ENCODE measurements around the gene SP3.

Gene SP3

DNA sequence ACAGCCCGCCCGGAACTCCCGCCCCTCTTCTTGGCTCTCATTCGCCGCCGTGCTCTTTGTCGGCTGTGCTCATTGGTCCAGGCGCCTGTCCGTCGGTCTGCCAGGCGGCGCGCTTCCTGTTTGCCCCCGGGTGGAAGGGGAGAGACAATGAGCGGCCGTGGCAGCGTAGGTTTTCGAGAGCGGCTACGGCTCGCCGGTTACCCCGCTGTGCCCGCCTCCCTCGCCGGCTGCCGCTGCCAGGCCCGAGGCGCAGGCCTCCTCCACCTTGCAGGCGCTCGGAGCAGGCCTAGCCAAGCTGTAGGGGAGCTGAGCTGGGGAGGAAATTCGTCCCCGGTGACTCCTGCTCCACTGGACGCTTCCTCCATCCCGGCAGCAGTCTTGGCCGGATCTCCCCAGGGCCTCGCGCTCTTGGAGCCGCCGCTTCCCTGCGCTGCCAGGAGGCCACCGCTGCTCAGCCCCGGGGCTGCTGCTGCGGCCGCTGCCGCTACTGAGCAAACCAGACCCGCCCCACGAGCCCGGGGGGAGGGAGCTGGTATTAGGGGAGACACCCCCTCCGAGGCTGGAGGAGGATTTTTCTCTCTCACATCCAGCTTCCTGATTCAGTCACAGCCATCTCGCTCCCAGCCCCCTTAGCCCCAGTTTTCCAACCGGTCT lies at the start of gene SP3:
TSS of gene SP3 (minus strand) at position 2 of the 654 bp plus-strand sequence. CDS start 202 bp downstream, outside the sequence.
- H3K4me3 ChIP-seq (replicated peaks; ENCODE audit: low read depth, low read length) = peak within 1 kb of the TSS; percentile 72
- no peak for TF ChIP-seq CTCF (IDR thresholded peaks at IDR 0.05; ENCODE audit: low read depth, low read length, missing control alignments)
- peak; percentile 87 for DNase-seq (ENCODE audit: extremely low read depth, low read depth)

- no peak overlapping the region for H3K4me3 ChIP-seq (replicated peaks; ENCODE audit: low read depth, low read length)
- DNase-seq (ENCODE audit: extremely low read depth, low read depth) = no peak
- TF ChIP-seq CTCF (IDR thresholded peaks at IDR 0.05; ENCODE audit: low read depth, low read length, missing control alignments) = no peak
Observed at GRCh38 chr2:174014699-174015070, 49.5 kb upstream of the SP3 start.

DNA sequence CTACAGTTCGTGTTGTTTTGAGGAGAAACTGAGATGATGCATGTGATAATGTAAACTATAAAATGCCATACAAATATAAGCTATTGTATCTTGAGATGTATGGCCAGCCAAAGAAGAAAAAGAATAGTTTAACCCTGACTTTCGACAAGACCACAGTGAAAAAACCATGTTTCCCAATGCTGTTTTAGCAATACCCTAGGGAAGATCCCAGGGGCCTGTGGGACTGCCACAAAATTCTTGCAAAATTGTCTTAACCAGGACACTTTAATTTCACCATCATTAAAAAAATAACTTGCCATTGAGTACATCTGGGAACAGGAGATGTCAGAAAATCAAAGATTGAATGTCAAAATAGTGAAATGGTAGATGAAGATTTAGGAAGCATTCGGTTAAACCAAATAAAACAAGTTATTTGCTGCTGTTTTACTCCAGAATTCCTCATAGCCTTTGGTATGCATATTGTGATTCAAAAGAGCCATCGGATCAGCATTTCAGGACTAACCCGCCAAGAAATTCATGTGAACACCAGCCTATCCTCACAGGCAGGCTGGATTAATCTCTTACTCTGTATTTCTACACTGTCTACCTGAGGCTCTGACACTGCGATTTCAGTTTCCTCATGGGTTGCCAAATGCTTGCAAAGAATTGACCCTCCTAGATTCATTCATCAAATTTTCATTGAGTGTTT lies 49.0 kb upstream of the SP3 start:
- H3K4me3 ChIP-seq (replicated peaks; ENCODE audit: low read depth, low read length) = no peak overlapping the region
- no peak for DNase-seq (ENCODE audit: extremely low read depth, low read depth)
- no peak for TF ChIP-seq CTCF (IDR thresholded peaks at IDR 0.05; ENCODE audit: low read depth, low read length, missing control alignments)

DNA sequence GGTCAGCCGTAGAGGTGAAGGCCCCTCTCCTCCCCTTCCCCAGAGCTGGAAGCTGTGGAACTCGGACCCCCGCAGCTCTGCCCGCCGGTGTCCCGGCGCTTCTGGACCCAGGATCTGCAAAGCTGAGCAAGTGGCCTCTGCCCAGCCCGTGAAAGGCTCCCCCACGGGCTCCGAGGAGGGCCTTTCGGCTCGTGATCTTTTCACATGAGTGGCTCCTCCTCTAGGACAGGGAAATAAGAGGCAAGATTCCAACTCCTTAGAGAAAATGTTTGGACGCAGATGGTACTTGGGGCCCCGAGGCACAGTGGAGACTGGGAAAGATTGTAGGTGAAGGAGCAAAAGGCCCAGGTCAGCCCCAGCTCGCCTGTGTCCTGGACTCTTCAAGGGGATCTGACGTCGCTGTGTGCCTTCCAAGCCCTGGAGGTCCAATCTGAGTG lies 48.2 kb upstream of the SP3 start:
- H3K4me3 ChIP-seq (replicated peaks; ENCODE audit: low read depth, low read length) = peak overlapping the region; percentile 27
- no peak for TF ChIP-seq CTCF (IDR thresholded peaks at IDR 0.05; ENCODE audit: low read depth, low read length, missing control alignments)
- no peak for DNase-seq (ENCODE audit: extremely low read depth, low read depth)

DNA sequence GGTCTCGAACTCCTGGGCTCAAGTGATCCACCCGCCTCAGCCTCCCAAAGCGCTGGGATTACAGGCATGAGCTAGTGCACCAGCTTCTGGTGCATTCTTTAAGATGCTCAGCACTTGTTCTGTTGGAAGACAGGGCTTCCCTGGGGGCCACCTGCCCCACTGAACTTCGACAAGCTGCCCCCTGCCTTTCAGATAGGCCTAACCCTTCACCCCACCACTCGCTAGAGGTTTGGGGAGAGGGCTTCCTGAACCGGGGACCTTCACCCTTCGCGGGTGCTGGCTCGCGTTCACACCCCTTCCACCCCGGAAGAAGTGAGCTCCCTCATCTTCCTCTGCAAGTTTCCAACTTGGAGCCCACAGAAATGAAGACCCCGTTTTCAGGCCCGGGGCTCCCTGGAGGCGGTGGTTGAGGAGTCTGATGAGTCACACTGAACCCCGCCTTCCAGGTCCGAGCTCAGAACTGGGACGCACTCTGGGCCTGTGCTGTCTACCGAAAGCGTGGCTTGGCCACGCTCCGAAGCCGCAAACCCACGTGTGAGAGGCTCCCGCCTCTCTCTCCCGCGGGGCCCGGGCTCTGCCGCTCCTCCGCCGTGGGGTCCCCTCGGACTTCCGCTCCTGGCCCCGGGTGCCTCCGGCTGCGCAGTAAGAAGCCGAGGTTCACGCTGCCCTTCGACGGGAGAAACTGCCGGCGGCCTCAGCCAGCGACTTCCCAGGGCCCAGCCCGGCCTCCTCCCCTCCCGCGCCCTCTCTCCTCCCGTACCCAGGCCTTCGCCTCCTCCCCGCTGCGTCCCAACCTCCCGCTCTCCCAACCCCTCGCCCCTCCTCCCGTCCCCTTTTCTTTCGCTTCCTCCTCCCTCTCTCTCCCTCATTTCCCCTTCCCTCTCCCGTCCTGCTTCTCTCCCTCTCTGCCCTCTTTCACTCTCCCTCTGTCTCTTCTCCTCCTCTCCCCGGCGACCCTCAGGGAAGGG lies 47.5 kb upstream of the SP3 start:
- no peak for DNase-seq (ENCODE audit: extremely low read depth, low read depth)
- peak overlapping the region; percentile 27 for H3K4me3 ChIP-seq (replicated peaks; ENCODE audit: low read depth, low read length)
- TF ChIP-seq CTCF (IDR thresholded peaks at IDR 0.05; ENCODE audit: low read depth, low read length, missing control alignments) = no peak

DNA sequence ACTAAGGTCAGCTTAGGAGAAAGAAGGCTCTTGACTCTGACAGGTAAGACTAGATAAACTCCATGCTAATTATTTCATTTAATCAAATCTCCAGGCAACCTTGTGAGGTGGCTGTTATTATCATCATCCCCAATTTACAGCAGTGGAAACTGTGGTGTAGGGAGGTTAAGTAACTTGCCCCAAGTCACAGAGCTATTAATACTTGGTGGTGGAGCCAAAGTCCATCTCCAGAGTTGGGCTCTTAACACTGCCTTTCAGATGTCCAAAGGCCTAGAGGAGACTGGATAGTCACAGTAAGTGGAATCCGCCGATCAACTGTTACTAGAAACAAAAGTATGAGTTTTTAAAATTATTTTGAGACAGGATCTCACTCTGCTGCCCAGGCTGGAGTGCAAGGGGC lies 46.6 kb upstream of the SP3 start:
- no peak for DNase-seq (ENCODE audit: extremely low read depth, low read depth)
- H3K4me3 ChIP-seq (replicated peaks; ENCODE audit: low read depth, low read length) = no peak overlapping the region
- TF ChIP-seq CTCF (IDR thresholded peaks at IDR 0.05; ENCODE audit: low read depth, low read length, missing control alignments) = no peak

All from HFF-Myc (cell line).